ENCODE measurements around the gene LRP1-AS.

LRP1-AS gene

DNA sequence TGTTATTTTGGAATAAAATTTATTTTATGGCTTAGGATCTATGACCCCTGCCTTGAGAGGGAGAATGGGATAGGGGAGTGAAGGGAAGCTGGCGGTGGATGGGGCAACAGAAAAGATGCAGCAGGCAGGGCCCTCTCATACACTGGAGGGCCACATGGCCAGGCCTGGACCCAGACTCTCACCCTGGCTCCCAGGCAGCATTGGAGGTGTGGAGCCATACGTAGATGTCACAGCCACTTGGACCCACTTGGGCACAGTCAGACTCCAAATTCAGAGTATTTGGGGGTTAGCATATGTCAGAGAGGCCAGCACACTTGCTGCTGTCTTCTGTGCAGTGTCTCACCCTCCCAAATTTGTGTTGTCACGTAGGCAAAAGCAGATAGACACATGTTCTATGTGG, 52.0 kb downstream of the LRP1-AS start:
- DNase-seq, result no peak
